GM19238 (cell line): ENCODE results near the gene SMIM21.

Experiments used
- DNase-seq: peaks from one replicate; pipeline ENCODE4 v3.0.0; 2011; ENCODE audit warnings: low spot score; ENCODE audit not compliant: insufficient read length

SMIM21 gene

DNA sequence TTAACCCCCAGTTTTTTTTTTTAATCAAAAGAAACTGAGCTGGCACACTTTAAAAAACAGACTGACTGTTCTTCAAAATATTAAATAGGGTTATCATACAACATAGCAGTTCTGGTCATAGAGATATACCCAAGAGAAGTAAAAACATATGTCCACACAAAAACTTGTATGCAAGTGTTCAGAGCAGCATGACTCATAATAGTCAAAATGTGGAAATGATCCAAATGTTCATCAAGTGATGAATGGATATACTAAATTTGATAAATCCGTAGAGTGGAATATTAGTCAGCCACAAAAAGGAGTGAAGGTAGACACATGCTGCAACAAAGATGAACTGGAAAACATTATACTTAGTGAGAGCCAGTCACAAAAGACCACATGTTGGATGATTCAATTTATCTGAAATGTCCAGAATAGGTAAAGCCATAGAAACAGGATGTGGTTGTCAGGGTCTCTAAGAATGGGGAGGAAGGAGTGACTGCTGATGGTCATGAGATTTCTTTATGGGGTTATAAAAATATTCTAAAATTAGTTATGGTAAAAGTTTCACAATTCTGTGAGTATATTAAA lies 5.1 kb downstream of the SMIM21 start:
- no peak for DNase-seq

DNA sequence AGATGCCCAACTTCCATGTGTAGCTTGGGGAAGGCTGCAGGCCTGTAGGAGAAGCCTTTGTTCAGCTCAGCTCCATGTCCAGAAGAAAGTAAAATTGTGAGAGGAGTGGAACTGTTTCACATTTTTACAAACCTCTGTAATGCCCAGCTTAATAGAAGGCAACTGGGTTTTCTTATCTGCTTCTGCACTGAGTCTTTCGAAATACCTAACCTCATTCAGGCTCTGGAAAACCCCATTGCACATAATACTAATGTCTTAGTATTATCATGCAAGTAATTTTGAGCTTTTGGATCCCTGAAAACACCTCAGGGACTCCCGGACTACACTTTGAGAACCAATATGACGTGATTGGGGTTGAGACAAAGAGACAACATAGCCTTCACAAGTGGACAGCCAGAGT lies 5.8 kb downstream of the SMIM21 start:
- no peak for DNase-seq

DNA sequence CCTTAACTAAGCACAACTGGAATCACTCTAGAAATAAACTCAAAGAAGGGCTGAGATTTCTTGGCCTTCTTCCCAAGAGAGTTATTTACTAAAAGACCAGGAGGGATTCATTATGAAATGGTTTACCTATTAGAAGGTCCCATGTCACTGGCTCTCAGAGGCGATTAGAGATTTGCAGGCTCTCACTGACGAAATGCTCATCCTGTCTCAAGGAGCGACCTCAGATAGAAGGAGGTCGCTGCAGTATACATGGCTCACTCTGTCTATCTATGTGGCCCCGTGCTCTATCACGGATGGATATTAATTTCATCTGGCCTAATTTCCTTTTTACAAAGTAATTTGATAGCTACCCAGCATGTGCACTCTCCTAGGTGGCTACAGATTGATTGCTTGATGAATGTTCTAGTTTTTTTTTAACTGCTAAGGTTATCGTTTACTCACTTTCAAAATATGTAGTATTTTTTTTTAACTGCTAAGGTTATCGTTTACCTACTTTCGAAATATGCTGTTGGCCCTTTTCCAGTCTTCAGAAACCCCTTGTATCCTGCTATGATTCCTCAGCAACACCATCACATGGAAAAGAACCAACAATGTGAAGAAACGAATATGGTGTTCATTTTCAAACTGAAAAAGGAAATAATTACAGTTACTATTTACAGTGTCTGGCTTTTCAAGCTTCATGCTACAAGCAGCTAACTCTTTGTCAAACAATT lies 9.1 kb downstream of the SMIM21 start:
- DNase-seq: no peak

DNA sequence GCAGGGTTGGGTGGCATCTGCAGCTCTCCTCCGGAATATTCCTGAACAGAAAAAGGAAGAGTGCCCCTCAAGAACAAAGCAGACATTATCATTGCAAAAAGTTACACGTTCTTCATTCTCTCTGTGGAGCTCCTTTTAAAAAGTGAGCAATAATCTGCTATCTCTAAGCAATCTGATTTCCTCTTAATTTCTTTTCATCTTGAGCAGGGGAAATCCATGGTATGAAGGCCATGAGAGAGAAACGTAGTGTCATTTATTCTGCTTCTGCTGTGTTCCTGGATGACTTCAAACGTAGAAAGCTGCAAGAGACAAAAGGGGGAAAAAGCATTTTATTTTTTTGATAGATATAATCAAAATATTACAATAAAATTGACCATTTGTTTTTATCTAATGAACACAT lies 16.9 kb downstream of the SMIM21 start:
- DNase-seq: no peak

DNA sequence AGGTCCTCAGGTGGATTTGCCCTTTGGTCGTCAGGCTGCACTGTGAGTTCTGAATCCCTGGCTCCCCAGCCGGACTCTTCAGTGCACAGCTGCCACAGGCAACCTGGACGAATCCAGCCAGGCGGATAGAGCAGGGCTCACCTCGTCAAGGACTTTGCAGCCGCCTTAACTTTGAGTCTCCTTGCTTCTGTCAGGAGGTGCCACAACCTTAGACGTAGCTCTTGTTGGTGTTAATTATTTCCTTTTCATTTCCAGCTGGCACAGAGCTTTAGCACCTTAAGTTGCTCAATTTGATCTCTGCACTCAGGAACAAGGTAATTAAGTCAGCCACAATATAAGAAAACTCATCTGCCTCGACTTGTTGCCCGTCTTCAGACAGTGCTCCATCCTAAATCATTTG lies 17.7 kb downstream of the SMIM21 start:
- no peak for DNase-seq

DNA sequence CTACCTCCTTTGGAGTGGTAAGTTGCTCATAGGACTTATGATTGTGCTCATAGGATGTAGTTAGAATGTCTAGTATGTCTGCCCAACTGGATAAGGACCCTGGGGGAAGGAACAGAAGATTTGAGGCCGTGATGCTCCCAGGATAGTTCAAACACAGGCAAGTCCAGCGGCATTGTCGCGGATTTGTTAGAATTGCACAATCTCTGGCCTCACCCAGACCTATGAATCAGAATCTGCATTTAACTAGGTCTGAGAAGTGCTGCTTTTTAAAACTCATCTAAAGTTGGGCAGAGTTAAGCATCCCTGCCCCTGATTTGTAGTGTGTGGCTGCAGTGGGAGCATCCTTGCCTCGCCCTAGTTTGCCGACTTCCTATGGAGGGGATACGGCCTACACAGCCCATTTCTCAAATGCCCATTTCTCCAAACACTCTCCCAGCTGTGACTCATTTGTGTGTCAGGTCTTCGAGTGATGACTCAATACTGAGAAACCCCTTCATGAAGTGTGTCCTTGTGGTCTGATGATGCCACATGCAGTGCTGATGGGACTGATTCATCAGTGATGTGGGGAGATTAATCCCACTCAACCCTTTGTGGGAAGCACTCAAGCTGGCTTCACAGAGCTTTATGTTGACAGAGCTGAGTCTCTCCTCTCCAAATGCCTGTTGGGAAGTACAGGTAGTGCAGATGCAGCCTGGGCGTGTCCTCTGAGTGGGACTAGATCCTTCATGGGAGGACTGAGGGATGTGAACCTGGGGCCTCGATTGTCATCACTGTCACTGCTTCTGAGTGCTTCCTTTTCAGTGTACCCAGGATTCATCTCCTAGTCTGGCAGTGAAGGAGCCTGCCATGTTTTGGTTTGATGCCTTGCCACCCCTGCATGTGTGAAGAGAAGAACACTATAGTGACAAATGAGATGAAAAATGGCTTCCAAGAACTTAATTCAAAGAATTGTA lies 18.7 kb downstream of the SMIM21 start:
- DNase-seq: no peak

DNA sequence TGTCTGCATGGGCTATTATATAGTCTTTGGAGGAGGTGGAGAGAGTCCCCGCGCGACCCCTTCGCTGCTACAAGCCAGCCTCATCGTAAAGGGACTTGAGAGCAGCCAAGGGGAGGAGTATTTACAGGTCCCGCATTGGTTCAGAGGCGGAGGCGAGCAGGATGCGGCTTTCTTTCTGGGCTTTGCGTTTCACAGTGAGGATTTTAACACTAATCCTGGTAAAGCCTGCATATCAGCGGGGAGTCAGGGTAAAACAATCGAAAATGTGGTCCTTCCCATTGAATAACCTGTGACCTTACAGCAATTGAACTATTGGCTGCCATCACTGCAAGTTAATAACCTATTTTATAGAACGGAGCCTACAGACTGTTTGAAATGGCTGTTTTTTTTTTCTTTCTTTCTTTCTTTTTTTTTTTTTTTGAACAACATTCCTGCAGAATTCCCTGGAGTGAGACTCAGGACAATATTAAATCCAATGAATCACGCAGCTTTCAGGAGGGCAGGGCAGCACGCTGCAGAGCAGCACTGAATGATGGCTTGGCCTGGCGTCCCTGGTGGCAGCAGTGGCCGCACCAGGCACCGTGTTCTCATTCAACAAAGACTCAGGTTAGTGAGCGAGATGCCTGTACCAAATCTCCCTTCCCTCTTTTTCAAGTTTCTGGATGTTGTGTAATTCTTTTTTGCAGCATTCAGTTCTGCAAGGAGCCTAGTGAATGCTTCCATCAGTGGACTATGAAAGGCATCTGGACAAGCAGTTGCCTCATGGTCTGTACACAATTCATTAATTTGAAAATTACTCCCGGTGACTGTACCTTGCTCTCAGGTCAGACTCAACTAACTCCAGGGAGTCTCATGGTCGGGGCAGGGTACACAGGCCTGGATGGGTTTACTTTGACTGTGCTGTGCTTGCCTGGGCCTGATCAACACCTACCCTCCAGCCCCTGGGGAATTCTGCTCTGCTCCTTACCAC lies 19.8 kb downstream of the SMIM21 start:
- DNase-seq: no peak

DNA sequence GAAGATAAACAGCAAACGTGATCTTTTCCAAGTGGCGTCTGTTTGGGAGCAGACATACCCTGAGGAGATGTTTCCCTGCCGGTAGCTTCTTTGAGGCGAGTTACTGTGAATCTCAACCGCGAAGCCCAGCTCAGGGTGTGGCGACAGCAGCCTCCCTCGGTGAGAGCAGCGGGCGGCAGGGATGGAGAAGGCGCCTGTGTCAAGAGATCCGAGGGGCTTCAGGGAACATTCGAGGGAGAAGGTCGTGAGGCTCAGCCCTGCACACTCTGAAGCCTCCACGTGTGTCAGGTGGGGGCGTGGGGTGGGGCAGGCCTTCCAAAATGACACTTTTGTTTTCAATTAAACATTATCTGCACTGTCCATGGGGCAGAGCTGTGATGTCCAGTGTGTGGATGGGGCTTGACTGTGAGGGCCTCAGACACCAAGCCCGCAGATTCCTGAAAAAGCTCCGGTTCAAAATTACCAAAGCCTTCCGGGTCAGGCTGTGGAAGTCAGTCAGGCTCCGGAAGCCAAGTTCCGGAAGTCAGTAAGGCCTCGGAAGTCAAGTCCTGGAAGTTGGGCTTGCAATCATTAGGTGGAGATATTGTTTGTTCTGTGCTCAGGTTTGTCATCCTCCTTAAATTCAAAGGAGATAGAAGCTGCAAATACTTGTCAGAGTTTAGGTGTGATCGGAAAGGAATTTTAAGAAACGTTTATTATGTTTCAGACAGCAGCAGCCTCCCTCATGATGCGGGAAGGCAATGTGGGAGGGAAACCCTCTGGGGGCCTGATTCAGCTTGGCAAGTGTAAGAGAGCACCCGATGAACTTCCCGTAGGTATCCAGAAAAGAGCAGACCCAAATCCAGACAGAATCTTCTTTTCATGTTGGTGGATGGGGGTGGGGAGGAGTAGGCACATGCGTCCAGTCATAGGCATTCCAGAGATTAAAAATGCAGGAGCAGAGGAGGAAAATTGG lies 20.7 kb downstream of the SMIM21 start:
- DNase-seq: no peak

DNA sequence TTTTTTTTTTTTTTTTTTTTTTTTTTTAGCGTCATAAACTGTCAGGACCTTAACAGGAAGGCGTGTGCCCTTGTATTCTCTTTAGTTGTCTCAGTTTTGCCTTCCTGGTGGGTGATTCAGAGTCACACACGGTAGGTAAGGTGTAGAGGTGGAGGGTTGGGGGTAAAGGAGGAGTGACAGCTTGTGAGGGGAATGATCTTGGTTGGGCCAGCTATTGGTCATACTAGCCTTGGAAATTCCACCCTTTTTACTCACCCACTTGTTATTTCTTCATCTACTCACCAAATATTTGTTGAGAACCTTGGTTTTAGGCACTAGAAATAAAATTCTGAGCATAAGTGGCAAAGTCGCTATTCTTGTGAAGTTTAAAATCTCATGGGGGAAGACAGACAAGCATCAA lies 22.2 kb downstream of the SMIM21 start:
- no peak for DNase-seq

DNA sequence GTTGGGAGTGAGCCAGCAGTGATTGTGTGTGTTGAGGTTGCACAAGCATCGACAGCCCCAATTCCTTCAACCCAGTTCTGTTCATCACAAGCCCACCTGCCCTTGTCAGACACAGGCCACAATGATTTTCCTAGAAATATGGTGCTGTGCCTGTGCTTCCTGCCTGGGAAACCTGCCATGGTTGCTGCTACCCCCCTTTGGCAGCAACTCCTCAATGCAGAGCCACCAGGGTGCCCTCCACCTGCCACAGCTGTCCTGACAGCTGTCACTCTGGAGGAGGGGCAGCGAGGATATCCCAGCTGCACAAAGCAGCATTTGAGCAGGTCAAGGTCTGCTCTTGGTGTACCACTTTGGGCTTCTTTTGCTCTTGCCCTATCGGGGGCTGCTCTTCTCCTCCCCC lies 27.1 kb downstream of the SMIM21 start:
- DNase-seq: no peak

DNA sequence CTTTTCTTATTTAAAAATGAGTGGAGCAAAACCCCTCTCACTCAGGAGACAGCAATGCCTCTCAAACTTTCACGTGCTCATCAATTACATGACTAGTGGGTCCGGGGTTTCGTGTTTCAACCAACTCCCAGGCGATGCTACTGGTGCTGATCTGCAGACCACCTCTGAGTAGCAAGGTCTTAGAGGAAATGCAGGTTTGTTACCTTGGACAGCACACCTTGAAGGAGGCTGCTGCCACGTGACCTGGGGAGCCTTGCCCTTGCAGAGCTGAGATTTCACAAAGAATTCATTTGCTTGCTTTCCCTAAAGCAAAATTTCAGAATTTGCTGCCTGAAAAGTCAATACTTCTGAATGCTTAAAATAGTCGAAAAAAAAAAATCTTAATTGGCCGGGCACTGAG lies 32.4 kb downstream of the SMIM21 start:
- DNase-seq: no peak

DNA sequence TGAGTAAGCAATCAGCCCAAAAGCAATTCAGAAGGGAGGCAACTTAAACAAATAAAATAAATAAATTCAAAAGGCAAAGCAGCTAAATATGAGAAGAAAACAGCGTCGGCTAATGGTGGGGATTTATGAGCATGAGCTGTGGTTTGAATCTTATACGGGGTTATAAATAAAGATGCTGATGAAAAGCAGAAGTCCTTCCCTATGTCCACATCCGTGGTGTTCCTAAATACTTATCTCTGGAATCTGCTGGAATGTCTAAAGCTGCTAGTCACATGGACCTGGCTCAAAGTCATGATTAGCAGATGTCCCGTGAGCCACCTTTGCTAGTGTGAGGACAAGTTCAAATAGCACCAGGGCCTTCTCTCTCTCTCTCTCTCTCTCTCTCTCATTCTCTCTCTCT lies 33.8 kb downstream of the SMIM21 start:
- no peak for DNase-seq

DNA sequence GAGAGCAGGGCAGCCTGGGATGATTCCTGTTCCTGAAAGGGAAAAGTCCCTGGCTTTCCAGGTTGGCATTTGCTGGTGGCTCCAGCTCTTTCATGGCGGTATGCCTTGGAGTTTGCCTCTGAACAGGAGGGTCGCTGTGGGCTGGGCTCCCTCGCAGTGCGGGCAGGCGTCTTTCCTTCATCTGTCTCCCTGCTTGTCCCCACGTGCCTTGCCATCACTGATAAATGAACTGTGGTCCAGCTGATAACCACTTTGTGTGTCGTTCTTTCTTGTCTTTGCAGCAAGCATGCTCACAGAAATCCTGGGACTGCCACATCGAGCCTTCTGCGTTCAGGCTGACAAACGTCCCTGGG lies 35.3 kb downstream of the SMIM21 start:
- DNase-seq: no peak

DNA sequence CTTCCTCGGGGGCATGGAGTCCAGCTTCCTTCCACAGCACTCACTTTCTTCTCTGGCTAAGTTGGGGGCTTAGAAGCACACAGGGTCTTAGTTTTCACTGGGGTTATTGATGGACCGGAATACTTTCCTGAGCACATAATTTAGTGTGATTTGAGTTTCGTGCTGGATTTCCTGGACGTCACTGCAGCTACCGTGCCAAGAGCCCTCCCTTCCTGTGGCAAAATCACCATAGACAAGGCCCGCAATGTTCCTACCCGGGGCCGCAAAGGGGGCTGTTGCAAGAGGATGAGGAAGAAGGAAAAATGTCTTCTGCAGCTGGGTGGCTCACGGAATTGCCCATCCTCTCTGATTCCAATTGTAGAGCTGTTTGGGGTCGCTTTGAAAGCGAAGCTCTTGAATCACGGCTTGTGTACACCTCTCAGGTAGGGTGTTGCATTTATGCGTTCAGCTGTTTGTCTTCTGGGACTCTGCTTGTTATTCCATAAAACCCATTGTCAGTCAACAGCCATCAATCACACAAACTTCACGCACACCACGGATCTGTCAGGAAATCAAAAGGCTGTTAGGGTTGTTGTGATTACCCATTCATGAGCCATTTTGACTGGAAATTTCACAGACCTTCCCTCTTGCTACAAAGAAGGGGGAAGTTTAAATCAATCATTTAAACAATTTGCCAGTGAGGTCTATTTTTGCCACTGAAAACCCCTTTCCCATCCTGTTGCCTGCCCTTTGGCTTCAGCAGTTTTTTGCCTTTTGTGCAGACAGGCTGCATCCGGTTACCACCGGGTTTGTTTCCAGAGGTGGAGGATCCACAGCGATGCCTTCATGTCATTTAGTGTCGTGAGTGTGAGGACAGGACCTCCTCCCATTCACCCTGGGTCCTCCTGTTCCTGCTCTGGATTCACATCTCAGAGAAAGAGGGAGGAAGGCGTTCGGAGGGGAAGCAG lies 36.0 kb downstream of the SMIM21 start:
- no peak for DNase-seq

DNA sequence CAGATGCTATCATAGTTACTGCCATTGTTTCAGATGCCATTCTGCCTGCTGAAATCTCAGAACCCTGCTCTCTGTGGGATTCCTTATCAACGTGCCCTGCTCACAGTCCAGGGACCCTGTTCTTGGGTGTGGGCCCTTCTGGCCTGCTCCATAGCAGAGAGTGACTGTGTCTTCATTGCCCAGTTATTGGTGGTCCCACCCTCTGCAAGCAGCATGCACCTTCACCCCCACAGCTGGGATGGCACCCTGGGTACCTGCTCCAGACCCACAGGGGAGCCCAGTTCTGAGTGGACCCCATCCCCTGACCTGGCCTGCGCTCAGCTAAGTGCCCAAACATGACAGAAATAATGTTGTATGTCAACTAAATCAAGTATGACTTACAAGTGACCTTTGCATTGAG lies 36.6 kb downstream of the SMIM21 start:
- DNase-seq: no peak

DNA sequence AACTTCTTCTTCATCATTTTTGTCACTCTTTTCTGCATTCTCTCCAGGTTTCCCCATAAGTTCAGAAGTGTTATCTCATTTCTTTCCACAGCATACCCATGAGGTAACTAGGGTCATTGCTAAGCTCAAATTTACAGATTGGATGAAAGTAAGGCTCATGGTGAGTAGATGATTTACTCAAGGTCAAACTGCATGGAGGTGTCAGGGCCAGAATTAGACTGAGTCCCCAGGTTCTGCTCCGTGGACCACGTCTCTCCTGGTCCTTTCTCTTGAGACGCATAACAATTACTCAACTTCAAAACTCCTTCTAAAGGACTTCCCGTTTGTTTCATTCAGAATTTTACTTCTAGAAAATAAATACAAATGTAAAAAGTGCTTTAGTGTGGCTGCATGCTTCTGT lies 43.4 kb downstream of the SMIM21 start:
- DNase-seq: no peak

DNA sequence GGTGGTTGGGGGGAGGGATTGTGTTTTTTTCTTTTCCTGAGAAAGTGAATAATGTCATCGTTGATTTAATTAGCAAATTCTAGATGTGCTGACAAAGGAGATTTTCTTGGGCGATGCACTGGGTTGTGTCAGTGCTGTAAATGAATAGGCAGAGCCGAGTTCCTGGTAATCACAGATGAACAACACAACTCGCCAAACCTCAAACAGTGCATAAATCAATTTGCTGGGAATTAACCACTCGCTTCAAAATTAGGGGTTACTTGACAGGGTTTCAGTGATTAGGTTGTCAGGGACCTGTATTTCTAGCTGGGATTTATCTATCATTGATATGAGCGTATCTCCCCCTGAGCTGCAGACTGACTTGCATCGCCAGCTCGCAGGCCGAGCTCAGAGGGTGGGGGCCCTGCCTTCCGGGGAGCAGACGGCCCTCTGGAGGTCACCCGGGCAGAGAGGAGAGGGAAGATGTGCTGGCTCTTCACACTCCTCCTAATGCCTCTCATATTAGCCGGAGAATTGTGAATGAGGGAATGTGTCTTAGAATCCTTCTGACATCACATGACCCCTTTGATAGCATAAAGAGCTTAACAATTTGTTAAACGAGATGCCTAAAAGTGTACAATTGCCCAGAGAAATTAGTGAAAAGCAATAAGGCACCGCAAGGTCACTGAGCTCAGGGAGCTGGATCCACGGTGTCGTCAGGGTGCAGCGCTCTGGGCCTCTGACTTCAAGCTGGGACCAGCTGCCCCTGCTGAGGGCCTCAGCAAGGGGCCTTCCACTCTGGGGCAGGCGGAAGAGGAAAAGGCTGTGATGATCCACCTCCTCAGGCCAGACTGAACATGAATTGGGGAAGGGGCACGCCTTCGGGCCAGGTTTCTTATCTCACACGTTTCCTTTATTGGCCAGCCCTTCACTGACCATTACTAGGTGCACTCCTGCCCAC lies 48.9 kb downstream of the SMIM21 start:
- DNase-seq: no peak

DNA sequence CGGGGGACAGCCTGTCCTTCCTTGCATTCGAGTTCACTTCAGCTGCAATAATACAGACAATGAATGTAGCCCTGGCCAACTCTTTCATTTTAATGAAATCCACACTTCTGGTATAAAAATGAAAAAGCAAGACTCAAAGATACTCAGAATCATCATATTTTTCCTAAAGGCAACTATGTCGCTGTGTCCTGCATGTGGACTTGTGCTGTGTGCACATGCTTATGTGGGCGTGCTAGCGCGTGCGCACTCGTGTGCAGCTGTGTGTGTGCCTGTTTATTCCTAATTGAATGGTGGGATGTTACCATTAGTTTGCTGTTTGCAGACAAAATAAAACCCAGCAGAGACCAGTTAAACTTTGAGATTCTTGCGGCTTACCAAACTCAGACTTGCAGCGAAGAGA lies 49.6 kb downstream of the SMIM21 start:
- DNase-seq: no peak
